Measurements from ENCODE around the gene RITA1. TPM values are rescaled to one million over a fixed set of nuclear protein-coding genes. Genes with fewer than 3 reads are reported as not detected.
A peak's percentile ranks its signal among the peaks of the same experiment; 100 is the strongest.

RITA1 gene
- total RNA-seq, 1 donor from 2014 or later = 19.9 TPM

DNA sequence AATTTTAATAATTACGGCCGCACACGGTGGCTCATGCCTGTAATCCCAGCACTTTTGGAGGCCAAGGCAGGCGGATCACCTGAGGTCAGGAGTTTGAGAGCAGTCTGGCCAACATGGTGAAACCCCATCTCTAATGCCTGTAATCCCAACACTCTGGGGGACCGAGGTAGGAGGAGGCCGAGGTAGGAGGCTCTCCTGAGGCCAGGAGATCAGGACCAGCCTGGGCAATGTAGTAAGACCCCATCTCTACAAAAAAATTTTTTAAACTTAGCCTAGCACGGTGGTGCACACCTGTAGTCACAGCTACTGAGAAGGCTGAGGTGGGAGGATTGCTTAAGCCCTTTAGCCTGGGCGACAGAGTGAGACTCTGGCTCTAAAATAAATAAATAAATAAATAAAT is 41.6 kb upstream of the RITA1 start:
- Mint-ChIP-seq H3K4me1 (ENCODE audit: unreplicated experiment) (no peaks in the 10 kb centered on the region), H3K36me3 (ENCODE audit: unreplicated experiment) (no peaks in the 10 kb centered on the region), H3K4me3 (ENCODE audit: unreplicated experiment) (no peak overlapping the region), H3K9me3 (ENCODE audit: unreplicated experiment) (peaks cover 5% of the 10 kb centered on the region), H3K27ac (ENCODE audit: unreplicated experiment) (no peak overlapping the region), H3K27me3 (ENCODE audit: unreplicated experiment) (peaks cover 15% of the 10 kb centered on the region)
- no peak for DNase-seq (ENCODE audit: extremely low spot score, unreplicated experiment)
- TF ChIP-seq, protein P1, sequence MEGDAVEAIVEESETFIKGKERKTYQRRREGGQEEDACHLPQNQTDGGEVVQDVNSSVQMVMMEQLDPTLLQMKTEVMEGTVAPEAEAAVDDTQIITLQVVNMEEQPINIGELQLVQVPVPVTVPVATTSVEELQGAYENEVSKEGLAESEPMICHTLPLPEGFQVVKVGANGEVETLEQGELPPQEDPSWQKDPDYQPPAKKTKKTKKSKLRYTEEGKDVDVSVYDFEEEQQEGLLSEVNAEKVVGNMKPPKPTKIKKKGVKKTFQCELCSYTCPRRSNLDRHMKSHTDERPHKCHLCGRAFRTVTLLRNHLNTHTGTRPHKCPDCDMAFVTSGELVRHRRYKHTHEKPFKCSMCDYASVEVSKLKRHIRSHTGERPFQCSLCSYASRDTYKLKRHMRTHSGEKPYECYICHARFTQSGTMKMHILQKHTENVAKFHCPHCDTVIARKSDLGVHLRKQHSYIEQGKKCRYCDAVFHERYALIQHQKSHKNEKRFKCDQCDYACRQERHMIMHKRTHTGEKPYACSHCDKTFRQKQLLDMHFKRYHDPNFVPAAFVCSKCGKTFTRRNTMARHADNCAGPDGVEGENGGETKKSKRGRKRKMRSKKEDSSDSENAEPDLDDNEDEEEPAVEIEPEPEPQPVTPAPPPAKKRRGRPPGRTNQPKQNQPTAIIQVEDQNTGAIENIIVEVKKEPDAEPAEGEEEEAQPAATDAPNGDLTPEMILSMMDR (IDR thresholded peaks at IDR 0.05) = no peak

DNA sequence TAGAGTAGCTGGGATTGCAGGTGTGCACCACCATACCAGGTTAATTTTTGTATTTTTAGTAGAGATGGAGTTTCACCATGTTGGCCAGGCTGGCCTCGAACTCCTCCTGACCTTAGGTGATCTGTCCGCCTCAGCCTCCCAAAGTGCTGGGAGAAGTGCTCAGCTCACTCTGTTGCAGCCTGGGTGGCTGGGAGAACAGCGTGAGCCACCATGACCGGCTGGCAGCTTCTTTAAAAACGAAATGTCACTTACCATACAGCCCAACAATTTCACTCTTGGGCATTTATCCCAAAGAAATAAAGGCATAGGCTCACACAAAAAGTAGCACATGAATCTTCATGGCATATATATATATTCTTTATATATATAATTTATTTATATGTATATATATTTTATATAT is 40.7 kb upstream of the RITA1 start:
- peaks cover 5% of the 10 kb centered on the region for H3K9me3 Mint-ChIP-seq (ENCODE audit: unreplicated experiment)
- no peak overlapping the region for H3K27ac Mint-ChIP-seq (ENCODE audit: unreplicated experiment)
- peaks cover 1% of the 10 kb centered on the region for H3K4me1 Mint-ChIP-seq (ENCODE audit: unreplicated experiment)
- no peak overlapping the region for H3K4me3 Mint-ChIP-seq (ENCODE audit: unreplicated experiment)
- no peaks in the 10 kb centered on the region for H3K36me3 Mint-ChIP-seq (ENCODE audit: unreplicated experiment)
- peaks cover 17% of the 10 kb centered on the region for H3K27me3 Mint-ChIP-seq (ENCODE audit: unreplicated experiment)
- no peak for DNase-seq (ENCODE audit: extremely low spot score, unreplicated experiment)
- TF ChIP-seq, protein P1 (IDR thresholded peaks at IDR 0.05) = no peak

DNA sequence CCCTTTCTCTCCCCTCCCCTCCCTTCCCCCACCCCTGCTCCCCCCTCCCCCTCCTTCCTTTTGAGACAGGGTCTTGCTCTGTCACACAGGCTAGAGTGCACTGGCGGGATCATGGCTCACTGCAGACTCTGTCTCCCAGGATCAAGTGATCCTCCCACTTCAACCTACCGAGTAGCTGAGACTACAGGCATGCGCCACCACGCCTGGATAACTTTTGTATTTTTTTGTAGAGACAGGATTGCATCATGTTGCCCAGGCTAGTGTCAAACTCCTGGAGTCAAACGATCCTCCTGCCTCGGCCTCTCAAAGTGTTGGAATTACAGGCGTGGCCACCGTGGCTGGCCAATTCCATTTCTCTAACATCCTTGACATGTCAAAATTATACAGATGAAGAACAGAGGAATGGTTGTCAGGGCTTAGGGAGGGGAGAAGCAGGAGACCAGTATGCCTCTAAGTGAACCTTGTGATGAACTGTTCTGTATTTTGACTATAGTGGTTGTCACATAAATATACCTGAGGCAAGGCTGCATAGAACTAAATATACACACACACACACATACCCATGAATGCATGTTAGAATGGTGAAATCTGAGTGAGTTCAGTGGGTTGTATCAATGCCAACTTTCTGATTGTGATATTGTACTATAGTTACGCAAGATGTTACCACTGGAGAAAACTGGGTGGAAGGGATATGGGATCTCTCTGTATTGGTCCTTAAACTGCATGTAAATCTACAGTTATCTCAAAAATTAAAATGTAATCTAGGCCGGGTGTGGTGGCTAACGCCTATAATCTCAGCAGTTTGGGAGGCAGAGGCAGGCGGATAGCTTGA is 39.6 kb upstream of the RITA1 start:
- H3K27ac Mint-ChIP-seq (ENCODE audit: unreplicated experiment) = no peak overlapping the region
- H3K9me3 Mint-ChIP-seq (ENCODE audit: unreplicated experiment) = peaks cover 5% of the 10 kb centered on the region
- H3K4me1 Mint-ChIP-seq (ENCODE audit: unreplicated experiment) = peaks cover 9% of the 10 kb centered on the region
- no peaks in the 10 kb centered on the region for H3K36me3 Mint-ChIP-seq (ENCODE audit: unreplicated experiment)
- TF ChIP-seq, protein P1 (IDR thresholded peaks at IDR 0.05) = no peak
- H3K27me3 Mint-ChIP-seq (ENCODE audit: unreplicated experiment) = peaks cover 19% of the 10 kb centered on the region
- DNase-seq (ENCODE audit: extremely low spot score, unreplicated experiment) = no peak
- no peak overlapping the region for H3K4me3 Mint-ChIP-seq (ENCODE audit: unreplicated experiment)

DNA sequence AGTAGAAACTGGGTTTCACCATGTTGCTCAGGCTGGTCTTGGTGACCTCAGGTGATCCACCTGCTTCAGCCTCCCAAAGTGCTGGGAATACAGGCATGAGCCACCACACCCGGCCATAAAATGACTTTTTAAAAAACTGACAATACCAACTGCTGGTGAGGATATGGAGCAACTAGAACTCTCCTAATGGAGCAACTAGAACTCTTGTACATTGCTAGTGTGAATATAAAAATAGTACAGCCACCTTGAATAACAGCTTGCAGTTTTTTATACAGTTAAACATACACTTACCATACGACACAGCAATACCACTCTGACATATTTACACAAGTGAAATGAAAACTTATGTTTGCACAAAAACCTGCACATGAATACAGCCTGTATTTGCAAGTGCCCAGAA is 38.5 kb upstream of the RITA1 start:
- TF ChIP-seq, protein P1 (IDR thresholded peaks at IDR 0.05) = no peak
- Mint-ChIP-seq H3K36me3 (ENCODE audit: unreplicated experiment) (no peaks in the 10 kb centered on the region), H3K4me3 (ENCODE audit: unreplicated experiment) (no peak overlapping the region), H3K27ac (ENCODE audit: unreplicated experiment) (no peak overlapping the region), H3K4me1 (ENCODE audit: unreplicated experiment) (peaks cover 9% of the 10 kb centered on the region), H3K9me3 (ENCODE audit: unreplicated experiment) (peaks cover 5% of the 10 kb centered on the region), H3K27me3 (ENCODE audit: unreplicated experiment) (peaks cover 21% of the 10 kb centered on the region)
- DNase-seq (ENCODE audit: extremely low spot score, unreplicated experiment) = no peak

DNA sequence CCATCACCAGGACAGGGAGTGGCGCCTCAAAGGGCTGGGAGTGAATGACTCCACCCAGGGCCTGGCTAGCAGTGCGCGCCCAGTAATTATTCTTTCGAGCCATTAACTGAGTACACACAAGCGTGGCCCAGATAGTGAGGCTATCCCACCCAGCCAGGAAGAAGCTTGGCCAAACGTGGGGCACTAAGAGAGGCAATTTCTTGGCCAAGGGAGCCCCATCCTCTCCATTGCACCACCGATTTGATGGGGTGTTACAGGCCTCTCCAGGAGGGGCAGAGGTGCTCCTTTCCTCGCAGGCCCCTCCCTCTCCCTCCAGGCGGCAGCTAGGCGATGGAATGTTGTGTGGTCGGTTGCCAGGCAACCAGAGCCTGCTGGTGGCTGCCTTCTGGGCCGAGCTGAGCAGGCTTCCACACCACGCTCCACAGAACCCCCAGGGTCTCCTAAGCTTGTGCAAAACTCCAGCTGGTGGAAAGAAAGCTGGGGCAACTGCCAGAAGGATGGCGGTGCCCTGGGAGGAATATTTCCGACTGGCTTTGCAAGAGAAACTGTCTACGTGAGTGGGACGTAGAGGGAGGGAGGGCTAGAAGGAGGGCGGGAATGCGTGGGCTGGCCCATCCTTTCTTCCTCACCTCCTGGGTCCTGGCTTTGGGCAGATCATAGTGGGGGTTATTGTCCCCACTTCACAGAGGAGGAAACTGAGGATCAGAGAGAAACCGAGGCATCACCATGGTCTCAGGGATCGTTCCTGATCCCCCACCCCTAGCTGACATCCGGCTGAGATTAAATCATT is 36.0 kb upstream of the RITA1 start, which contains the start of gene CFAP73:
CFAP73 (plus strand) TSS at position 364 of the 790 bp plus-strand sequence; CDS start at position 498, 134 bp downstream.
- TF ChIP-seq, protein P1 (IDR thresholded peaks at IDR 0.05) = no peak
- peak; percentile 91 for DNase-seq (ENCODE audit: extremely low spot score, unreplicated experiment)
- Mint-ChIP-seq H3K4me3 (ENCODE audit: unreplicated experiment) (no peak within 1 kb of the TSS), H3K9me3 (ENCODE audit: unreplicated experiment) (peaks cover 5% of the 10 kb centered on the region), H3K27me3 (ENCODE audit: unreplicated experiment) (peaks cover 33% of the 10 kb centered on the region), H3K4me1 (ENCODE audit: unreplicated experiment) (peaks cover 13% of the 10 kb centered on the region), H3K27ac (ENCODE audit: unreplicated experiment) (peak within 1 kb of the TSS; percentile 50), H3K36me3 (ENCODE audit: unreplicated experiment) (no peaks in the 10 kb centered on the region)

All from osteocyte (in vitro differentiated cells).